Smooth muscle cell (in vitro differentiated cells): ENCODE measurements around the gene ARL15. TPM values are rescaled to one million over a fixed set of nuclear protein-coding genes. Genes with fewer than 3 reads are reported as not detected.

ENCODE experiments used
- DNase-seq: peaks from one replicate; lab custom pipeline; 2025; ENCODE audit not compliant: unreplicated experiment; lab: John Stamatoyannopoulos, UW
- H2AFZ ChIP-seq: fragments of 200-600 bp; sonication (generic); 2 replicates; pipeline ENCODE4 v1.6.0; 2016; ENCODE audit warnings: antibody characterized with exemption, low read depth, mild to moderate bottlenecking
- H3F3A ChIP-seq: fragments of 200-600 bp; sonication (generic); 2 replicates; pipeline ENCODE4 v1.6.0; 2017; ENCODE audit warnings: antibody characterized with exemption, low read depth
- H3K27ac ChIP-seq: fragments of 200-600 bp; sonication (generic); 2 replicates; pipeline ENCODE4 v1.5.1; 2016; ENCODE audit warnings: low read depth, mild to moderate bottlenecking
- H3K27me3 ChIP-seq: fragments of 200-600 bp; sonication (generic); 2 replicates; pipeline ENCODE4 v1.6.1; 2016; ENCODE audit warnings: low read depth, mild to moderate bottlenecking
- H3K36me3 ChIP-seq: fragments of 200-600 bp; sonication (generic); 2 replicates; pipeline ENCODE4 v1.5.1; 2016; ENCODE audit warnings: low read depth
- H3K4me1 ChIP-seq: fragments of 200-600 bp; sonication (generic); 2 replicates; pipeline ENCODE4 v1.5.1; 2016; ENCODE audit warnings: low read depth
- H3K4me2 ChIP-seq: fragments of 200-600 bp; sonication (generic); 2 replicates; pipeline ENCODE4 v1.6.0; 2016; ENCODE audit warnings: mild to moderate bottlenecking
- H3K4me3 ChIP-seq: fragments of 200-600 bp; sonication (generic); 2 replicates; pipeline ENCODE4 v1.5.1; 2016; ENCODE audit warnings: mild to moderate bottlenecking
- H3K79me2 ChIP-seq: fragments of 200-600 bp; sonication (generic); 2 replicates; pipeline ENCODE4 v1.6.0; 2016; ENCODE audit warnings: low read depth, mild to moderate bottlenecking
- H3K9ac ChIP-seq: fragments of 200-600 bp; sonication (generic); 2 replicates; pipeline ENCODE4 v1.6.0; 2016; ENCODE audit warnings: low read depth
- H3K9me3 ChIP-seq: fragments of 200-600 bp; sonication (generic); replicated peaks from 2 replicates; pipeline ENCODE4 v1.5.1; 2016; ENCODE audit warnings: low read depth
- H4K20me1 ChIP-seq: fragments of 200-600 bp; sonication (generic); 2 replicates; pipeline ENCODE4 v1.6.0; 2016; ENCODE audit warnings: low read depth
- CTCF ChIP-seq: fragments of 200-600 bp; sonication (generic); IDR thresholded peaks from 2 replicates; pipeline ENCODE4 v1.5.1; 2017; ENCODE audit warnings: borderline replicate concordance, mild to moderate bottlenecking, antibody characterized with exemption; ENCODE audit not compliant: insufficient read depth, poor library complexity, severe bottlenecking
- WGBS: methylation state at CpG from one replicate; pipeline ENCODE4 v1.1.7; 2016; ENCODE audit warnings: low lambda C conversion rate; 5-methylcytosine and 5-hydroxymethylcytosine counted together
- polyA plus RNA-seq: library from polyadenylated mRNA; unstranded; fragments of >200 nt; fragmentation: Nextera tagmentation; extraction: Ambion mirVana; gene quantifications from 2 replicates; pipeline ENCODE4 v1.2.1, GENCODE V29; 2016
- total RNA-seq: library from RNA; depleted of rRNA; stranded (reverse); fragments of >200 nt; gene quantifications from 2 replicates; pipeline ENCODE4 v1.2.3, GENCODE V29; 2014

The ARL15 gene
- total and polyA plus RNA-seq, 2 experiments from 2014 or later = 9.8 to 51.1 TPM

GRCh38 chr5:53893626-53894025, 416.7 kb downstream of the ARL15 start:
- no peak for DNase-seq
- Histone ChIP-seq H3K36me3 (no peaks in the 10 kb centered on the region), H3F3A (peaks cover 3% of the 10 kb centered on the region), H4K20me1 (no peaks in the 10 kb centered on the region), H3K4me1 (no peaks in the 10 kb centered on the region), H3K9ac (no peak overlapping the region), H3K27me3 (no peaks in the 10 kb centered on the region), H3K4me3 (no peak overlapping the region), H3K27ac (no peak overlapping the region), H3K4me2 (no peak overlapping the region), H3K9me3 (no peaks in the 10 kb centered on the region), H3K79me2 (no peaks in the 10 kb centered on the region), H2AFZ (no peak overlapping the region)
- no peak for TF ChIP-seq CTCF
- 92% methylated on average over 1 of the region's 1 CpG for WGBS

GRCh38 chr5:53892224-53892623, 418.1 kb downstream of the ARL15 start:
- TF ChIP-seq CTCF = no peak
- H3K36me3 ChIP-seq = no peaks in the 10 kb centered on the region
- H3K9ac ChIP-seq = no peak overlapping the region
- no peaks in the 10 kb centered on the region for H3K79me2 ChIP-seq
- H3K4me2 ChIP-seq = no peak overlapping the region
- no peak overlapping the region for H3K4me3 ChIP-seq
- DNase-seq = no peak
- peaks cover 3% of the 10 kb centered on the region for H3F3A ChIP-seq
- no peaks in the 10 kb centered on the region for H4K20me1 ChIP-seq
- H3K27me3 ChIP-seq = no peaks in the 10 kb centered on the region
- no peaks in the 10 kb centered on the region for H3K9me3 ChIP-seq
- WGBS = 41% methylated on average over 1 of the region's 1 CpG
- no peak overlapping the region for H3K27ac ChIP-seq
- H2AFZ ChIP-seq = no peak overlapping the region
- H3K4me1 ChIP-seq = no peaks in the 10 kb centered on the region

DNA sequence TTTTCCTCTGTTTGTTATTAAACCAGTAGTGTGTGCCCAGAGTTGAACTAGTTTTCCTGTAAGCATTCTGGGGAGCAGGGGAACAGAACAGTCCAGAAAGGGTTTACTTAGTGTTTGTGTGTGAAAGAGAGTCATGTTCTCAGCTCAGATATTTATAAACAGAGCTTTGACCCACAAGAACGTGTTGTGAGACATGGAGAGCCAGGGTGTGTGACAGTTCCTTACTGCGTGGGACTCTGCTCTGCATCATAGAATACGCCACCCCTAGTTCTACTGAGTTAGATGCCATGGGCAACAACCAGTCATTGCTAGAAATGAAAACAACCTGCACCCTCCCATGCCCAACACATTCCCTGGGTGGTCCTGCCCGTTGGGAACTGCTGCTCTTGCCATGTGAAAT, 419.2 kb downstream of the ARL15 start:
- Histone ChIP-seq H3K36me3 (no peaks in the 10 kb centered on the region), H3K9ac (no peak overlapping the region), H3K9me3 (no peaks in the 10 kb centered on the region), H3K79me2 (no peaks in the 10 kb centered on the region), H3K4me3 (no peak overlapping the region), H3K27ac (no peak overlapping the region), H3K4me2 (no peak overlapping the region), H3K4me1 (peaks cover under 1% of the 10 kb centered on the region), H3F3A (peaks cover 3% of the 10 kb centered on the region), H3K27me3 (no peaks in the 10 kb centered on the region), H2AFZ (no peak overlapping the region), H4K20me1 (no peaks in the 10 kb centered on the region)
- WGBS = 50% methylated on average over 4 of the region's 4 CpGs
- no peak for TF ChIP-seq CTCF
- DNase-seq = no peak

- Histone ChIP-seq H3F3A (peaks cover 7% of the 10 kb centered on the region), H3K27ac (no peak overlapping the region), H3K4me3 (no peak overlapping the region), H4K20me1 (no peaks in the 10 kb centered on the region), H3K4me2 (no peak overlapping the region), H3K79me2 (no peaks in the 10 kb centered on the region), H2AFZ (no peak overlapping the region), H3K36me3 (no peaks in the 10 kb centered on the region), H3K9me3 (no peaks in the 10 kb centered on the region), H3K27me3 (no peaks in the 10 kb centered on the region), H3K4me1 (peaks cover 7% of the 10 kb centered on the region), H3K9ac (no peak overlapping the region)
- DNase-seq = no peak
- 64% methylated on average over 7 of the region's 7 CpGs for WGBS
- no peak for TF ChIP-seq CTCF
Observed at GRCh38 chr5:53890490-53890889, 419.9 kb downstream of the ARL15 start.
